Activated CD4-positive, alpha-beta T cell treated with anti-CD3 and anti-CD28 coated beads, Interleukin-2, amount 50 U/mL, for 1 hour (primary cell): ENCODE data around the gene ZNF524.
A peak's percentile ranks its signal among the peaks of the same experiment; 100 is the strongest.

Source experiments
- DNase-seq: peaks from one replicate; pipeline ENCODE4 v3.0.0-alpha.2; 2020

The ZNF524 gene

GRCh38 chr19:55622242-55622969, 22.3 kb downstream of the ZNF524 start:
- no peak for DNase-seq

GRCh38 chr19:55623130-55623529, 23.0 kb downstream of the ZNF524 start:
- no peak for DNase-seq

GRCh38 chr19:55623561-55623960, 23.5 kb downstream of the ZNF524 start:
- DNase-seq, result no peak

GRCh38 chr19:55624109-55625003, 24.3 kb downstream of the ZNF524 start, which contains the start of gene ZNF784:
ZNF784 (minus strand) TSS chr19:55624566; CDS start chr19:55624561, 5 bp downstream.
- peak; percentile 95 for DNase-seq

GRCh38 chr19:55625004-55625326, 24.9 kb downstream of the ZNF524 start:
- DNase-seq, result no peak

- DNase-seq, result peak; percentile 54
These were observed 26.3 kb downstream of the ZNF524 start for GRCh38 chr19:55626350-55626749.

- DNase-seq, result peak; percentile 87
These were observed 32.4 kb downstream of the ZNF524 start for GRCh38 chr19:55632463-55632834.

GRCh38 chr19:55633861-55634260, 33.8 kb downstream of the ZNF524 start:
- DNase-seq, result no peak

- no peak for DNase-seq
These were observed 35.2 kb downstream of the ZNF524 start for GRCh38 chr19:55635334-55635717.

GRCh38 chr19:55635856-55636440, 35.9 kb downstream of the ZNF524 start:
- no peak for DNase-seq

GRCh38 chr19:55636723-55637122, 36.6 kb downstream of the ZNF524 start:
- no peak for DNase-seq

GRCh38 chr19:55637534-55637933, 37.4 kb downstream of the ZNF524 start:
- no peak for DNase-seq

GRCh38 chr19:55638864-55639359, 38.8 kb downstream of the ZNF524 start:
- DNase-seq, result peak; percentile 62

- peak; percentile 77 for DNase-seq
These were observed 40.0 kb downstream of the ZNF524 start for GRCh38 chr19:55640043-55640576.

- peak; percentile 38 for DNase-seq
These were observed 40.7 kb downstream of the ZNF524 start, which contains the start of gene ZNF580 for GRCh38 chr19:55640577-55641425. ZNF580 (plus strand) TSS chr19:55641002; CDS start chr19:55642509, 1,507 bp downstream.

- no peak for DNase-seq
These were observed 41.5 kb downstream of the ZNF524 start for GRCh38 chr19:55641426-55642152.

- DNase-seq, result no peak
These were observed 42.3 kb downstream of the ZNF524 start for GRCh38 chr19:55642153-55643002.

GRCh38 chr19:55643003-55643886, 43.2 kb downstream of the ZNF524 start, which contains the start of gene ZNF581:
ZNF581 (plus strand) TSS chr19:55643649; CDS start chr19:55644572, 923 bp downstream.
- DNase-seq, result peak; percentile 72

GRCh38 chr19:55643887-55644176, 43.7 kb downstream of the ZNF524 start:
- DNase-seq, result no peak
